Measurements from ENCODE around the gene ABCD1.
"Not testable (repeated sequence)": the region's sequence is repeated elsewhere in the genome, so short reads cannot be mapped to it uniquely, and the experiment has no call there.

ABCD1 gene

GRCh38 chrX:153745067-153745433, 20.4 kb downstream of the ABCD1 start:
- not testable (repeated sequence) for H3K9ac ChIP-seq (ENCODE audit: low read length); H3K27me3 ChIP-seq (ENCODE audit: control insufficient read depth, insufficient read depth, low read length); H3K36me3 ChIP-seq (ENCODE audit: control insufficient read depth, insufficient read depth, low read length); H3K4me1 ChIP-seq (ENCODE audit: control insufficient read depth, insufficient read depth, low read length); H3K4me3 ChIP-seq (ENCODE audit: low read length)
- H3K27ac ChIP-seq (ENCODE audit: low read depth, low read length), result peak overlapping the region; percentile 71

DNA sequence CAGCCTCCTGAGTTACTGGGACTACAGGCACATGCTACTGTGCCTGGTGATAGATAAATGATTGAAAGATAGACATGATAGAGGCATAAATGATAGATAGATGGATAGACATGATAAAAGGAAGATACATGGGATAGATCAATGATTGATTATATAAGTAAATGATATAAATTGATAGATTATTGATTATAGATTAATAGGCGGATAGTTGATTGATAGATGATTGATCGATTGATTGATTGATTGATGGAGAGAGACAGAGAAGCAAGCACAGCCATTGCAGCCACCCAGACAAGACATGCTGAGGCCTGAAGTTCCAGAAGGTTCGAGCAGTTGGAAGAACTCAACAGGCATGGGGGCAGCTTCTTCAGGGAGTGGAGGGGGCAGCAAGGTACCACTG, 21.7 kb downstream of the ABCD1 start:
- Histone ChIP-seq H3K27me3 (ENCODE audit: control insufficient read depth, insufficient read depth, low read length) (no peaks in the 10 kb centered on the region), H3K4me1 (ENCODE audit: control insufficient read depth, insufficient read depth, low read length) (peaks cover 3% of the 10 kb centered on the region), H3K27ac (ENCODE audit: low read depth, low read length) (no peak overlapping the region), H3K9ac (ENCODE audit: low read length) (no peak overlapping the region), H3K4me3 (ENCODE audit: low read length) (no peak overlapping the region), H3K36me3 (ENCODE audit: control insufficient read depth, insufficient read depth, low read length) (no peaks in the 10 kb centered on the region)

DNA sequence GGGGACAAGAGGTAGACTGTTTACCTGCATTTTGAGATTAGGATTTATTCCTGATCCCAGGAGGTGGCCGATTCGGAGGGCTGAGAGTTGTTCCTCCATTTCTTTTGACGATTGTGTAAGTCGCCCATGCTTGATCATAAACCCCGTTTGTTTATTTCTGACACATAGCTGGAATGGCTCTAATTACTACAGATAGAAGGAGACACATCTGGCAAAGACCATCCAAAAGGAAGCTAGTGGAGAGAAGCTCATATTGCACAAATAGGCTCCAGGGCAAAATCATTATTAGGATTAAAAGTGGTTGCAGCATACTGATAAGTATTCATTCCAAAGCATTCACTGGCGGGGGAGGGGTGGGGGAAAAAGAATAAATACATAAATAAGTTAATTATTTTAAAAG, 22.3 kb downstream of the ABCD1 start:
- not testable (repeated sequence) for H3K4me3 ChIP-seq (ENCODE audit: low read length); H3K27ac ChIP-seq (ENCODE audit: low read depth, low read length); H3K27me3 ChIP-seq (ENCODE audit: control insufficient read depth, insufficient read depth, low read length); H3K4me1 ChIP-seq (ENCODE audit: control insufficient read depth, insufficient read depth, low read length); H3K36me3 ChIP-seq (ENCODE audit: control insufficient read depth, insufficient read depth, low read length); H3K9ac ChIP-seq (ENCODE audit: low read length)

GRCh38 chrX:153749017-153749416, 24.4 kb downstream of the ABCD1 start:
- not testable (repeated sequence) for H3K27ac ChIP-seq (ENCODE audit: low read depth, low read length); H3K36me3 ChIP-seq (ENCODE audit: control insufficient read depth, insufficient read depth, low read length); H3K27me3 ChIP-seq (ENCODE audit: control insufficient read depth, insufficient read depth, low read length); H3K4me3 ChIP-seq (ENCODE audit: low read length); H3K9ac ChIP-seq (ENCODE audit: low read length); H3K4me1 ChIP-seq (ENCODE audit: control insufficient read depth, insufficient read depth, low read length)

GRCh38 chrX:153750127-153750774, 25.6 kb downstream of the ABCD1 start:
- no peaks in the 10 kb centered on the region for H3K27me3 ChIP-seq (ENCODE audit: control insufficient read depth, insufficient read depth, low read length)
- no peak overlapping the region for H3K27ac ChIP-seq (ENCODE audit: low read depth, low read length)
- no peak overlapping the region for H3K4me3 ChIP-seq (ENCODE audit: low read length)
- H3K36me3 ChIP-seq (ENCODE audit: control insufficient read depth, insufficient read depth, low read length), result no peaks in the 10 kb centered on the region
- no peak overlapping the region for H3K9ac ChIP-seq (ENCODE audit: low read length)
- no peaks in the 10 kb centered on the region for H3K4me1 ChIP-seq (ENCODE audit: control insufficient read depth, insufficient read depth, low read length)

DNA sequence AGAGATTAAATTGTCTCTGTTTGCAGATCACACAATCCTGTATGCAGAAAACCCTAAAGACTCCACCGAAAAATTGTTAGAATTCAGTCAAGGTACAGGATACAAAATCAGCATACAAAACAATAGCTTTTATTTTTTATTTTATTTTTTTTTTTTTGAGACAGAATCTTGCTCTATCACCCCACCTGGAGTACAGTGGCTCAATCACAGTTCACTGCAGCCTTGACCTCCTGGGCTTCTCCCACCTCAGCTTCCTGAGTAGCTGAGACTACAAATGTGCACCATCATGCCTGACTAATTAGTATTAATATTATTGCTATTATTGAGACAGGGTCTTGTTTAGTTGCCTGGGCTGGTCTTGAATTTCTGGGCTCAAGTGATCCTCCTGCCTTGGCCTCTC, 30.5 kb downstream of the ABCD1 start:
- Histone ChIP-seq H3K9ac (ENCODE audit: low read length) (no peak overlapping the region), H3K4me1 (ENCODE audit: control insufficient read depth, insufficient read depth, low read length) (no peaks in the 10 kb centered on the region), H3K4me3 (ENCODE audit: low read length) (no peak overlapping the region), H3K36me3 (ENCODE audit: control insufficient read depth, insufficient read depth, low read length) (no peaks in the 10 kb centered on the region), H3K27ac (ENCODE audit: low read depth, low read length) (no peak overlapping the region), H3K27me3 (ENCODE audit: control insufficient read depth, insufficient read depth, low read length) (no peaks in the 10 kb centered on the region)

DNA sequence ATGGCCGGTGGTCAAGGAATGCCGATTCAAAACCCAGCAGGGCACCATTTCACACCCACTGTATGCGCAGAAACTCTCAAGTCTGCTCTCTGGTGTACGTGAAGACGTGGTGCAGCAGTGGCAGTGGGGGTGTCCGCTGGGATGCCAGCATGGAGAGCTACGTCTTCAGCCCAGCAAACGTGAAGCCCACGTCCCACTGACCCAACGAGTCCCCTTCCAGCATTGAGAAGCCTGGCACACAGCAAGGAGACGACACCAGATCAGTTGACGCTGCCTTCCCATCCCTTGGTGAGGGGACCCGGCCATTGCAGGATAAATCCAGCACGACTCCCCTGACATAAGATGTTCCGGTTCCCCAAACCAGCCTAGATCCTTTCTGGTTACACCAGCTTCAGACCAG, 37.2 kb downstream of the ABCD1 start:
- Histone ChIP-seq H3K4me3 (ENCODE audit: low read length) (no peak overlapping the region), H3K27me3 (ENCODE audit: control insufficient read depth, insufficient read depth, low read length) (no peaks in the 10 kb centered on the region), H3K9ac (ENCODE audit: low read length) (no peak overlapping the region), H3K36me3 (ENCODE audit: control insufficient read depth, insufficient read depth, low read length) (no peaks in the 10 kb centered on the region), H3K27ac (ENCODE audit: low read depth, low read length) (no peak overlapping the region), H3K4me1 (ENCODE audit: control insufficient read depth, insufficient read depth, low read length) (peaks cover 3% of the 10 kb centered on the region)

DNA sequence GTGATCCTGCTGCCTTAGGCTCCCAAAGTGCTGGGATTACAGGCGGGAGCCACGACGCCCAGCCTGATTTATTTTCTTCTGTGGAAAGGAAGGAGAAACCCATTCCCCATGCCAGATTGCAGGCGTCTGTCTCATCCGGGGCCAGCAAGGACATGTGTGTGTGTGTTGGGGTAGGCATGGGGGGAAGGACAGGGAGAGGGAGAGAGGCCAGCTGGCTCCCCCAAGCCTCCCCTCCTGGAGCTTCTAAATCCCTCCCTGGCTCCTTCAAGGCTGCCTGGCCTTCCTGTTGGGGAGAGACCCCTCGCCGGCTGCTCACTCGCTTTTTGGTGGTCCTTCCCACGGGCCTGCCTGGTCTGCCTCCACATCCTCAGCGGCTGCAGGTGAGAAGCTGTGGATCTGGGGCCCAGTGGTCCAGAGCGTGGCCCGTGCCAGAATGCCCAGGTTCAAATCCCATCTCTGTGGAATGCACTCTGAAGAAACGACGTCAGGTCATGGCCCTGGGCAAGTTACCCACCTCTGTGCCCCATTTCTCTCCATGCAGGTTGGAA, 38.0 kb downstream of the ABCD1 start:
- no peaks in the 10 kb centered on the region for H3K36me3 ChIP-seq (ENCODE audit: control insufficient read depth, insufficient read depth, low read length)
- H3K27me3 ChIP-seq (ENCODE audit: control insufficient read depth, insufficient read depth, low read length), result no peaks in the 10 kb centered on the region
- peaks cover 4% of the 10 kb centered on the region for H3K4me1 ChIP-seq (ENCODE audit: control insufficient read depth, insufficient read depth, low read length)
- no peak overlapping the region for H3K27ac ChIP-seq (ENCODE audit: low read depth, low read length)
- H3K9ac ChIP-seq (ENCODE audit: low read length), result no peak overlapping the region
- H3K4me3 ChIP-seq (ENCODE audit: low read length), result no peak overlapping the region

DNA sequence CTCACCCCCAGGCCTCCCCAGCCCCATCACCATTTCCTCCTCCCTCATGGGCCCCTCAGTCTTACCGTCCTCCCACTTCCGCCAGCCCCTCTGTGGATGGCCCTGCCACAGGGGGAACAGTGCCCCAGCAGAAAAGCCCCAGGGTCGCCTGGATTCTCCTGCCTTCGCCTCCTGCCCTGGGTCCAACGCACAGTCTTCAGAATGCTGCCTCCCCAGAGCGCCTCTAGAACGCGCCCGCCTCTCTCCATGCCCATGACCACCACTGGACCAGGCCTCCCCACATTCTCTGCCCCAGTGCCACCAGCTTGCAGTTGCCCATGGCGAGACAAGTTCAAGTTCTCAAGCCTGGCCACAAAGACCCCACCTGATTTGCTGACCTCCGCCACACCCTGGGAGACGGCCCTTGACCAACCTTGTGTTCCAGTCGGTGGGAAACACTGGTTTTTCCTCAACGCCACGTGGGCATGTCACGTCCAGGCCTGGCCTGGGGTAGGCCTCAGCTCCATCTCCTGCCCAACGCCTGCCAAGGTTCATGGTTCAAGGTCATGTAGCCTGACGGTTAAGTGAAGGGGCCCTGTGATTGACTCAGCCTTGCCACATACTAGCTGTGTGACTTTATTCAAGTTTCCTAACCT, 38.8 kb downstream of the ABCD1 start:
- Histone ChIP-seq H3K27ac (ENCODE audit: low read depth, low read length) (no peak overlapping the region), H3K36me3 (ENCODE audit: control insufficient read depth, insufficient read depth, low read length) (no peaks in the 10 kb centered on the region), H3K27me3 (ENCODE audit: control insufficient read depth, insufficient read depth, low read length) (no peaks in the 10 kb centered on the region), H3K4me3 (ENCODE audit: low read length) (no peak overlapping the region), H3K4me1 (ENCODE audit: control insufficient read depth, insufficient read depth, low read length) (peaks cover 4% of the 10 kb centered on the region), H3K9ac (ENCODE audit: low read length) (no peak overlapping the region)

DNA sequence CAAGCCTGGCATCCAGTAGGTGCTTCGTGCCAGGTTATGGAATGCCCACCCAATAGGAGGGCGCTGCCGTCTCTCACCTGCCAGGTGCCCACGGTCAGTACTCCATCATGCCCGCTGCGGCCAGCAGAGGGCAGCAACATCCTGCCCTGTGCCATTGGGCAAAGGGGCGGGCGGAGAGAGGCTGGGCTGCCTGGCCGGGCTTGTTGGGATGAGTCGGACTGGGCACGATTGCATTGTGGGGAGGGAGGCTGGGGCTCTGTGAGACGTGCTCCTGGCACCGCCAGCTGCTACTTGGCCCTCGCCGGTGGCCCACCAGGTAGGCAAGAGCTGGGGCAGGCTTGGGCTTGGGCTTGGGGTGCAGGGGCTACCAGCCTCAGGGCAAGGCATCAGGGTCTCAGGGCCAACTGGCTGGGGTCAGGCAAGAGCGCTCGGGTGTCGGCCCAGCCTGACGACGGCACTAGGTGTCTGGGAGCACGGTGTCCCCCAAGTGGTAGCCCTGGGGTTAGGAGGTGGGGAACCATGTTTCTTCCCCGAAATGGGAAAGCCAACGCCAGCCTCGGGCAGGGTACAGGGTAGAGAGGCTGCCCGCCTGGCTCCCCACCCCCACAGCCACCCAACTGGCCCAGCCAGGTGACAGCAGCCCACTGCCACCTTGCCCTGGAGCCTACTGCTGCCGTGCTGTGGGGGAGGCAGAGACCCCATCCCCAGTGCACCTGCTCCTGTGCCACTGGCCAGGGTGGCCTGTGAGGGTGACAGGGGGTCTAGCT, 39.5 kb downstream of the ABCD1 start, which contains the start of gene PLXNB3:
Gene PLXNB3 (plus strand): TSS at position 261 of the 767 bp plus-strand sequence. CDS start 1,287 bp downstream, outside the sequence.
- no peaks in the 10 kb centered on the region for H3K36me3 ChIP-seq (ENCODE audit: control insufficient read depth, insufficient read depth, low read length)
- peak within 1 kb of the TSS; percentile 79 for H3K27ac ChIP-seq (ENCODE audit: low read depth, low read length)
- no peak within 1 kb of the TSS for H3K9ac ChIP-seq (ENCODE audit: low read length)
- no peaks in the 10 kb centered on the region for H3K27me3 ChIP-seq (ENCODE audit: control insufficient read depth, insufficient read depth, low read length)
- peaks cover 4% of the 10 kb centered on the region for H3K4me1 ChIP-seq (ENCODE audit: control insufficient read depth, insufficient read depth, low read length)
- peak within 1 kb of the TSS; percentile 46 for H3K4me3 ChIP-seq (ENCODE audit: low read length)

- Histone ChIP-seq H3K27ac (ENCODE audit: low read depth, low read length) (peak overlapping the region; percentile 79), H3K36me3 (ENCODE audit: control insufficient read depth, insufficient read depth, low read length) (no peaks in the 10 kb centered on the region), H3K27me3 (ENCODE audit: control insufficient read depth, insufficient read depth, low read length) (no peaks in the 10 kb centered on the region), H3K4me3 (ENCODE audit: low read length) (peak overlapping the region; percentile 46), H3K4me1 (ENCODE audit: control insufficient read depth, insufficient read depth, low read length) (peaks cover 4% of the 10 kb centered on the region), H3K9ac (ENCODE audit: low read length) (no peak overlapping the region)
These were observed 40.1 kb downstream of the ABCD1 start for GRCh38 chrX:153764786-153765137.

DNA sequence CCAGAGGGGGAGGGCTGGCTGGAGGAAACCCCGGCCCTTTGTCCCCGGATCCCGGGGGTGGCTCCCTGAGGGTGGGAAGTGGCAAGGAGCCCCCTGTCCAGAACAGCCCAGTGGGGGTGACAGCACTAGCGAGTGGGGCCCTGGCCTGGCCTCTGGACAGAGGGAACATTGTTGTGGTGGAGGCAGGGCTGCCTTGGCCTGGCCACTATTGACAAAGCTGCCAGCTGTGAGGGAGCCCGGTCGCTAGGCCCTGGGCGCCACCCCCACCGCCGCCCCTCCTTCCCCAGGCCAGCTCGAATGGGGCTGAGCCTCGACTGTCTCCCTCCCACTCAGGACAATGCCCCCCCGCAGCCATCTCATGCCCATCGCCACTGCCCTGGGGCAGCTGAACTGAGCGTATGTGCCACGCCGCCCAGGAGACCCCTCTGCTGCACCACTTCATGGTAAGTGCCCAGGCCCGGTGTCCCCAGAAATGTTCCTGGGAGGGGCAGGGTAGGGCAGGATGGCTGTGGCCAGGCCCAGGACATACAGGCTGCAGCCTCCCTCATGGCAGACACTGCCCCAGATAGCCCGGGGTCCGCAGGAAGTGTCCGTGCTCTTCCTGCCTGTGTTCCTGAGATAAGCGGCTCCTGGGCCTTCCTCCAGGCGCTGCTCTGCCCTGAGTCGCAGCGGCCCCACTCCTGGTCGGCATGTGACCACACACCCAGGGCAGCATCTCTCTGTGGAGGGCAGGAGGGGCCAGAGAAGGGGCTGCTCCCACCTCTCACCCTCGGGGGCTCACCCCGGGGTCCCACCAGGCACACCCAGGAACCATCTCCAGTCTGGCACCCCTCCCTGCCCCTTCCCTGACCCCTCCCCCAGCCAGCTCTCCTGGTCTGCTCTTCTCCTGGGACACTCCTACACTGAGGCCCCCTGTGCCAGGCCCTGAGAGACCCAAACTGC, 40.8 kb downstream of the ABCD1 start:
- Histone ChIP-seq H3K4me3 (ENCODE audit: low read length) (peak overlapping the region; percentile 46), H3K27me3 (ENCODE audit: control insufficient read depth, insufficient read depth, low read length) (no peaks in the 10 kb centered on the region), H3K36me3 (ENCODE audit: control insufficient read depth, insufficient read depth, low read length) (no peaks in the 10 kb centered on the region), H3K27ac (ENCODE audit: low read depth, low read length) (peak overlapping the region; percentile 79), H3K4me1 (ENCODE audit: control insufficient read depth, insufficient read depth, low read length) (peaks cover 4% of the 10 kb centered on the region), H3K9ac (ENCODE audit: low read length) (no peak overlapping the region)

Measured in rectal smooth muscle tissue (tissue), 1 donor.